ENCODE results near the gene GALNT4. TPM values are rescaled to one million over a fixed set of nuclear protein-coding genes. Genes with fewer than 3 reads are reported as not detected.
A peak's percentile ranks its signal among the peaks of the same experiment; 100 is the strongest.

GALNT4 gene
- total and polyA plus RNA-seq, 10 of the 15 experiments (the other 5 are each of a cell fraction or from before 2014, with no cell fraction given), result 0.90 to 2.9 (median 1.8) TPM

DNA sequence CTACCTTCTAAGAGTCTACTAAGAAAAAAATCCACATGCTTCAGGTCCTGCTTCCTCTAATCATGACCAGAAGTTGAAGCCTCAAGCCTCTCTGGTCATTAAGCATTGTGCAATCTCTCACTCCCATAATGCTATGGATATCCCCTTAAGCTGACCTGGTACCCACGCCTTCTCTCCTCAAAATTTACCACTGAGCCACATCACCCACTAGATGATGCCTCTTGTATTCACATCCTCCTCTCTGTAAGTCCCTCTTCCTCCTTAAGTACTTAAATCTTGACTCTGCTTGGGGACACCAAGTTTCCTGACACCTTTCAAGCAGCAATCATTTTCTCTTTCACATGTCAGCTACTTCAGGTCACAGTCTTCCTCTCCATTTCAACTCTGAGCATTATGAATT is 9.8 kb downstream of the GALNT4 start (continued):
- TF ChIP-seq SPI1 (IDR thresholded peaks at IDR 0.05; ENCODE audit: borderline replicate concordance, insufficient read depth, low read depth, low read length) (peak; percentile 25; the same call in 1 of the 2 replicates), CEBPB (IDR thresholded peaks at IDR 0.05; ENCODE audit: borderline replicate concordance in 1 of 2, low read depth in 2 of 2, low read length in 2 of 2) (peak in 1 of 2 experiments; percentile 42; a peak in 1 of 4 replicates), ATF7 (IDR thresholded peaks at IDR 0.05; ENCODE audit: low read depth) (peak; percentile 19; the same call in 1 of the 2 replicates)
- TF ChIP-seq, protein P1, sequence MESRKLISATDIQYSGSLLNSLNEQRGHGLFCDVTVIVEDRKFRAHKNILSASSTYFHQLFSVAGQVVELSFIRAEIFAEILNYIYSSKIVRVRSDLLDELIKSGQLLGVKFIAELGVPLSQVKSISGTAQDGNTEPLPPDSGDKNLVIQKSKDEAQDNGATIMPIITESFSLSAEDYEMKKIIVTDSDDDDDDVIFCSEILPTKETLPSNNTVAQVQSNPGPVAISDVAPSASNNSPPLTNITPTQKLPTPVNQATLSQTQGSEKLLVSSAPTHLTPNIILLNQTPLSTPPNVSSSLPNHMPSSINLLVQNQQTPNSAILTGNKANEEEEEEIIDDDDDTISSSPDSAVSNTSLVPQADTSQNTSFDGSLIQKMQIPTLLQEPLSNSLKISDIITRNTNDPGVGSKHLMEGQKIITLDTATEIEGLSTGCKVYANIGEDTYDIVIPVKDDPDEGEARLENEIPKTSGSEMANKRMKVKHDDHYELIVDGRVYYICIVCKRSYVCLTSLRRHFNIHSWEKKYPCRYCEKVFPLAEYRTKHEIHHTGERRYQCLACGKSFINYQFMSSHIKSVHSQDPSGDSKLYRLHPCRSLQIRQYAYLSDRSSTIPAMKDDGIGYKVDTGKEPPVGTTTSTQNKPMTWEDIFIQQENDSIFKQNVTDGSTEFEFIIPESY (IDR thresholded peaks at IDR 0.05), result no peak

DNA sequence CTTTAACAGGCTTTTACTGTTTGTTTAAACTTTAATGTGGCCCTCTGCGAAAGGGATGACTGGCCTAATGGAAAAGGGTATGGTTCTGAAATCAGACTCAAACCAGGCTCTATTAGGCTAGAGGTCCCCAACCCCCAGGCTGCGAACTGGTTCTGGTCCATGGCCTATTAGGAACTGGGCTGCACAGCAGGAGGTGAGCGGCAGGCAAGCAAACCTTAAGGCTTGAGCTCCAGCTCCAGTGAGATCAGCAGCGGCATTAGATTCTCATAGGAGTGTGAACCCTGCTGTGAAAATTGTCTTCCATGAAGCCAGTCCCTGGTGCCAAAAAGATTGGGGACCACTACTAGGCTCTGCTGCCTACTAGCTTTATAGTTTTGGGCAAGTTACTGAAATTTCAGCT is 11.1 kb downstream of the GALNT4 start:
- DNase-seq (ENCODE audit: low read depth, low spot score) (no peak), ATAC-seq (no peak), FAIRE-seq (no peak)
- Histone ChIP-seq H3K9me3 (replicated peaks; ENCODE audit: control insufficient read depth, insufficient read depth, low read length) (no peaks in the 10 kb centered on the region), H3K79me2 (ENCODE audit: control insufficient read depth, insufficient read depth, low read length) (no peaks in the 10 kb centered on the region), H3K27me3 (replicated peaks in 1 of 2; ENCODE audit: control insufficient read depth in 2 of 2, insufficient read depth in 2 of 2, low read length in 1 of 2) (no peaks in the 10 kb centered on the region), H3K36me3 (ENCODE audit: control insufficient read depth in 2 of 2, insufficient read depth in 2 of 2, low read length in 1 of 2) (no peaks in the 10 kb centered on the region), H3K4me3 (no peak overlapping the region), H3K4me2 (ENCODE audit: control insufficient read depth, insufficient read depth) (no peak overlapping the region), H2AFZ (ENCODE audit: control insufficient read depth, low read depth, low read length) (no peak overlapping the region), H3K9ac (ENCODE audit: control insufficient read depth, insufficient read depth, low read length) (no peak overlapping the region), H3K27ac (ENCODE audit: control insufficient read depth, insufficient read depth) (no peak overlapping the region), H3K4me1 (ENCODE audit: control insufficient read depth, insufficient read depth, low read length) (peaks cover 5% of the 10 kb centered on the region; the same call in 1 of the 2 replicates), H4K20me1 (ENCODE audit: control insufficient read depth, insufficient read depth) (no peaks in the 10 kb centered on the region)
- in situ Hi-C loops (cut with MboI), result loop anchor here (25.0 kb wide), 1 partner anchor 1376 kb away; the partner anchor contains the start of genes CEP290 and TMTC3
- ChIA-PET POLR2A (no interaction called here), CTCF (interaction anchor here (0.9 to 4.1 kb wide), 7 partner anchors 8 to 496 kb away, joined by 3 to 14 read pairs (median 7); partner anchors contain the start of gene GALNT4), RAD21 (ENCODE audit: unreplicated experiment) (interaction anchor here (0.7 kb wide), 1 partner anchor 349 kb away, joined by 3 read pairs; no protein-coding TSS in a partner anchor), SMC1A (ENCODE audit: uncharacterized antibody, unreplicated experiment) (interaction anchor here (0.9 to 1.9 kb wide), 3 partner anchors 9 to 496 kb away, joined by 3 to 6 read pairs (median 4); no protein-coding TSS in a partner anchor)
- no TSS peak for BruUV-seq (replicated peaks)
- 98% methylated on average over 4 of the region's 4 CpGs for WGBS (ENCODE audit: insufficient coverage, insufficient replicate concordance, low lambda C conversion rate, missing lambda C conversion rate)
- no peak for TF ChIP-seq HDAC6 (IDR thresholded peaks at IDR 0.05; ENCODE audit: unreplicated experiment)
- TF ChIP-seq, protein P2, sequence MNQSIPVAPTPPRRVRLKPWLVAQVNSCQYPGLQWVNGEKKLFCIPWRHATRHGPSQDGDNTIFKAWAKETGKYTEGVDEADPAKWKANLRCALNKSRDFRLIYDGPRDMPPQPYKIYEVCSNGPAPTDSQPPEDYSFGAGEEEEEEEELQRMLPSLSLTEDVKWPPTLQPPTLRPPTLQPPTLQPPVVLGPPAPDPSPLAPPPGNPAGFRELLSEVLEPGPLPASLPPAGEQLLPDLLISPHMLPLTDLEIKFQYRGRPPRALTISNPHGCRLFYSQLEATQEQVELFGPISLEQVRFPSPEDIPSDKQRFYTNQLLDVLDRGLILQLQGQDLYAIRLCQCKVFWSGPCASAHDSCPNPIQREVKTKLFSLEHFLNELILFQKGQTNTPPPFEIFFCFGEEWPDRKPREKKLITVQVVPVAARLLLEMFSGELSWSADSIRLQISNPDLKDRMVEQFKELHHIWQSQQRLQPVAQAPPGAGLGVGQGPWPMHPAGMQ (IDR thresholded peaks at IDR 0.05; ENCODE audit: borderline replicate concordance), result no peak
- no peak for TF ChIP-seq CREB1 (IDR thresholded peaks at IDR 0.05; ENCODE audit: low read depth)
- TF ChIP-seq KLF5 (IDR thresholded peaks at IDR 0.05; ENCODE audit: partially characterized antibody), result no peak
- intact Hi-C loops (cut with micrococcal nuclease; ENCODE audit: unreplicated experiment), result no loop called here
